ENCODE results near the gene NF2. TPM values are rescaled to one million over a fixed set of nuclear protein-coding genes. Genes with fewer than 3 reads are reported as not detected.

NF2 gene
- total and polyA plus RNA-seq, 4 donors, result 8.9 to 49.7 (median 16.3) TPM

GRCh38 chr22:29720811-29721323 lies 117.4 kb downstream of the NF2 start:
- WGBS, 2 donors, result 6 to 8% methylated on average over 38 to 53 of the region's 53 CpGs
- Histone ChIP-seq H3K36me3 (ENCODE audit: control insufficient read depth in 4 of 4, insufficient read depth in 4 of 4, low read length in 4 of 4) (no peaks in the 10 kb centered on the region), H3K4me3 (no peak overlapping the region), H3K9me3 (ENCODE audit: control insufficient read depth in 4 of 4, insufficient read depth in 3 of 4, low read length in 3 of 4) (peaks cover 0 to 2% (median 0%) of the 10 kb centered on the region in 4 donors), H3K27ac (ENCODE audit: low read depth in 1 of 2, low read length in 1 of 2) (no peak overlapping the region), H3K4me1 (ENCODE audit: control insufficient read depth in 5 of 5, insufficient read depth in 5 of 5, low read length in 5 of 5) (peaks cover 0 to 4% (median 0%) of the 10 kb centered on the region in 5 donors), H3K9ac (ENCODE audit: insufficient read depth in 1 of 2, low read length in 2 of 2) (no peak overlapping the region), H3K27me3 (ENCODE audit: control insufficient read depth in 3 of 3, insufficient read depth in 3 of 3, low read length in 2 of 3) (peaks cover 0 to 42% (median 9%) of the 10 kb centered on the region in 3 donors)
- DNase-seq, result no peak
- no peak for ATAC-seq (ENCODE audit: insufficient read depth, low FRiP score)
- no peak for TF ChIP-seq CTCF (IDR thresholded peaks at IDR 0.05; ENCODE audit: control extremely low read depth, extremely low read depth)

- Histone ChIP-seq H3K9me3 (ENCODE audit: control insufficient read depth in 4 of 4, insufficient read depth in 3 of 4, low read length in 3 of 4) (peaks cover 0 to 2% (median 0%) of the 10 kb centered on the region in 4 donors), H3K36me3 (ENCODE audit: control insufficient read depth in 4 of 4, insufficient read depth in 4 of 4, low read length in 4 of 4) (no peaks in the 10 kb centered on the region), H3K27ac (ENCODE audit: low read depth in 1 of 2, low read length in 1 of 2) (no peak overlapping the region), H3K27me3 (ENCODE audit: control insufficient read depth in 3 of 3, insufficient read depth in 3 of 3, low read length in 2 of 3) (peaks cover 0 to 42% (median 9%) of the 10 kb centered on the region in 3 donors), H3K4me3 (no peak overlapping the region), H3K4me1 (ENCODE audit: control insufficient read depth in 5 of 5, insufficient read depth in 5 of 5, low read length in 5 of 5) (peaks cover 0 to 4% (median 0%) of the 10 kb centered on the region in 5 donors), H3K9ac (ENCODE audit: insufficient read depth in 1 of 2, low read length in 2 of 2) (no peak overlapping the region)
- no peak for TF ChIP-seq CTCF (IDR thresholded peaks at IDR 0.05; ENCODE audit: control extremely low read depth, extremely low read depth)
- ATAC-seq (ENCODE audit: insufficient read depth, low FRiP score) (no peak), DNase-seq (no peak)
- WGBS, 2 donors, result 65 to 72% methylated on average over 7 of the region's 7 CpGs
Measured at GRCh38 chr22:29722151-29722550, 118.7 kb downstream of the NF2 start.

- DNase-seq (no peak), ATAC-seq (ENCODE audit: insufficient read depth, low FRiP score) (no peak)
- H3K27ac ChIP-seq (ENCODE audit: low read depth in 1 of 2, low read length in 1 of 2), result no peak overlapping the region
- WGBS, 2 donors, result 74 to 87% methylated on average over 16 of the region's 16 CpGs
- H3K9me3 ChIP-seq (ENCODE audit: control insufficient read depth in 4 of 4, insufficient read depth in 3 of 4, low read length in 3 of 4), result peaks cover 0 to 2% (median 0%) of the 10 kb centered on the region in 4 donors
- H3K36me3 ChIP-seq (ENCODE audit: control insufficient read depth in 4 of 4, insufficient read depth in 4 of 4, low read length in 4 of 4), result no peaks in the 10 kb centered on the region
- H3K4me3 ChIP-seq, result no peak overlapping the region
- peaks cover 0 to 42% (median 9%) of the 10 kb centered on the region in 3 donors for H3K27me3 ChIP-seq (ENCODE audit: control insufficient read depth in 3 of 3, insufficient read depth in 3 of 3, low read length in 2 of 3)
- H3K9ac ChIP-seq (ENCODE audit: insufficient read depth in 1 of 2, low read length in 2 of 2), result no peak overlapping the region
- TF ChIP-seq CTCF (IDR thresholded peaks at IDR 0.05; ENCODE audit: control extremely low read depth, extremely low read depth), result no peak
- peaks cover 0 to 4% (median 0%) of the 10 kb centered on the region in 5 donors for H3K4me1 ChIP-seq (ENCODE audit: control insufficient read depth in 5 of 5, insufficient read depth in 5 of 5, low read length in 5 of 5)
Measured at GRCh38 chr22:29722587-29722986, 119.2 kb downstream of the NF2 start.

- no peak for TF ChIP-seq CTCF (IDR thresholded peaks at IDR 0.05; ENCODE audit: control extremely low read depth, extremely low read depth)
- Histone ChIP-seq H3K4me1 (ENCODE audit: control insufficient read depth in 5 of 5, insufficient read depth in 5 of 5, low read length in 5 of 5) (peaks cover 0 to 4% (median 0%) of the 10 kb centered on the region in 5 donors), H3K27me3 (ENCODE audit: control insufficient read depth in 3 of 3, insufficient read depth in 3 of 3, low read length in 2 of 3) (peaks cover 0 to 37% (median 9%) of the 10 kb centered on the region in 3 donors), H3K9me3 (ENCODE audit: control insufficient read depth in 4 of 4, insufficient read depth in 3 of 4, low read length in 3 of 4) (no peaks in the 10 kb centered on the region), H3K4me3 (no peak overlapping the region), H3K36me3 (ENCODE audit: control insufficient read depth in 4 of 4, insufficient read depth in 4 of 4, low read length in 4 of 4) (no peaks in the 10 kb centered on the region), H3K9ac (ENCODE audit: insufficient read depth in 1 of 2, low read length in 2 of 2) (no peak overlapping the region), H3K27ac (ENCODE audit: low read depth in 1 of 2, low read length in 1 of 2) (no peak overlapping the region)
- 85 to 93% methylated on average over 10 of the region's 10 CpGs for WGBS, 2 donors
- ATAC-seq (ENCODE audit: insufficient read depth, low FRiP score) (no peak), DNase-seq (no peak)
Measured at GRCh38 chr22:29723766-29724165, 120.3 kb downstream of the NF2 start.

All from lung (tissue), 12 donors.